H1 (cell line): ENCODE measurements around the gene ACTN4.

Source experiments
- CHD1 ChIP-seq: IDR thresholded peaks from 2 replicates; pipeline ENCODE4 v1.6.1; 2012; ENCODE audit warnings: low read depth, low read length, improper control_type of control experiment
- POLR2AphosphoS5 ChIP-seq: IDR thresholded peaks from 2 replicates; pipeline ENCODE4 v1.6.1; 2011; ENCODE audit warnings: low read depth, low read length
- ZNF274 ChIP-seq: IDR thresholded peaks from 2 replicates; pipeline ENCODE4 v1.7.0; 2012; ENCODE audit warnings: low read length, borderline replicate concordance; ENCODE audit errors: extremely low read depth

DNA sequence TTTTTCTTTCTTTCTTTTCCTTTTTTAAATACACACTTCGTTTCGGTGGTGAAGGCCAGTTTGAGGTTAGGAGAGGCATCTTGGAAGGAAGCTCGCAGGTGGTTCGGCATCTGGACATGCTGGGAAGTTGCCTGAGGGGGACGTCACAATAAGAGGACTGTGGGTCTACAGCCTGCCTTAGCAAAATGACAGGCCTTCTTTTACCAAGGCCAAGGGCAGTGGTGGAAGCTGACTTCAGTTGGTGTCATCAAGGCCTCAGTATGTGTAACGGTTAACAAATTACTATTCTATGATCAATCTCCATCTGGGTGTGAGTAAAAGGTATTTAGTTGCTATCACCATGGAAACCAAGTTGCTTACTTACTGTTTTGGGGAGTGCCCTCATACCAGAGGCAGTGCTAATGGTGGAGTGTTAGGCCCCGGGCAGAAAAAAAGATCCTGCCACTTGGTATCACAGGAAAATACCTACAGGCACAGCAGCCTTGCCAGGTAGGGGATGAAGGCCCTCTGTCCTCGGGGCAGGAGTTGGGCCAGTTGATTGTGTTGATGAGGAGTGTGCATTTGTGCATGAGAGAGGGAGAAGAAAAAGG lies 10.3 kb downstream of the ACTN4 start:
- no peak; the same call in 1 of the 2 replicates for TF ChIP-seq POLR2AphosphoS5
- no peak for TF ChIP-seq ZNF274
- no peak for TF ChIP-seq CHD1
